Measurements from ENCODE around the gene ACSM6. TPM values are rescaled to one million over a fixed set of nuclear protein-coding genes. Genes with fewer than 3 reads are reported as not detected.

ACSM6 gene
- total RNA-seq, 1 donor, result not detected

DNA sequence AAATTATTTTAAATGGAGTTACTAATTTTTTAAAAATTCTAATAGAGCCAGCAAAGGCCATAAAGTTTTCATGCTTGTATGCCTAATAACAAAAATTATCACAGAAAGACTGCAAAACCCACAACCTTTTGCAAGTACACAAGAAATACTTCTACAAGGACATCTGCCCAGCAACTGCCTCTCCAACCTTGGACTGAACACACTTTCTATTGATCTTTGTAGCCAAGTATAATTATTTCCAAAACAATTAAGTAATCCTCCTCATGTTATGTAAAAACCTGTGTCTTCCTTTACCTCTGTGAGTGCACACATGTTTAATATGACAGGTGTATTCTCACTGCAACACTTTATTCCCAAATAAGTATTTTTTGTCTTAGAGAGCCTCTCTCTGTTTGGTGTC is 16.6 kb upstream of the ACSM6 start:
- H3K4me3 ChIP-seq (ENCODE audit: low read depth, low read length), result no peak overlapping the region
- no peak for DNase-seq (ENCODE audit: low read depth)
- TF ChIP-seq, protein P1, sequence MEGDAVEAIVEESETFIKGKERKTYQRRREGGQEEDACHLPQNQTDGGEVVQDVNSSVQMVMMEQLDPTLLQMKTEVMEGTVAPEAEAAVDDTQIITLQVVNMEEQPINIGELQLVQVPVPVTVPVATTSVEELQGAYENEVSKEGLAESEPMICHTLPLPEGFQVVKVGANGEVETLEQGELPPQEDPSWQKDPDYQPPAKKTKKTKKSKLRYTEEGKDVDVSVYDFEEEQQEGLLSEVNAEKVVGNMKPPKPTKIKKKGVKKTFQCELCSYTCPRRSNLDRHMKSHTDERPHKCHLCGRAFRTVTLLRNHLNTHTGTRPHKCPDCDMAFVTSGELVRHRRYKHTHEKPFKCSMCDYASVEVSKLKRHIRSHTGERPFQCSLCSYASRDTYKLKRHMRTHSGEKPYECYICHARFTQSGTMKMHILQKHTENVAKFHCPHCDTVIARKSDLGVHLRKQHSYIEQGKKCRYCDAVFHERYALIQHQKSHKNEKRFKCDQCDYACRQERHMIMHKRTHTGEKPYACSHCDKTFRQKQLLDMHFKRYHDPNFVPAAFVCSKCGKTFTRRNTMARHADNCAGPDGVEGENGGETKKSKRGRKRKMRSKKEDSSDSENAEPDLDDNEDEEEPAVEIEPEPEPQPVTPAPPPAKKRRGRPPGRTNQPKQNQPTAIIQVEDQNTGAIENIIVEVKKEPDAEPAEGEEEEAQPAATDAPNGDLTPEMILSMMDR (IDR thresholded peaks at IDR 0.05; ENCODE audit: insufficient read depth, low read length), result no peak

DNA sequence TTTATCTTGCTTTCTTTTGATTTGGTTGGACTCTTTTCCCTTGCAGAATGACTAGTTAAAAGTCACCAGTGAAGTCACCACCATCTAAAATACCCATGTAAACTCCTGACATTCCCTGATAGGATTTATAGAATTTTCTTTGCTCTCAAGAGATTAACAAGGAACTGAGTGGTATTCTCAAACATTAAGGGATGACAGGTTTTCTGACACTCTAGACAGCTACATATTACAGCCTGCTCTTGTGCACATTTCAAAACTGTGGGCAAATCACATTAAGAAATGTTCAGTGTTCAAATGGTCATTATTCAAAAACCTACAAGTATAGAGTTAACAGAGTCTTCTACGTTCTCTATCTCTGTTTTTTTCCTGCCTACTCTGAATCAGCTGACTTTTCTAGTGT is 15.8 kb upstream of the ACSM6 start:
- no peak overlapping the region for H3K4me3 ChIP-seq (ENCODE audit: low read depth, low read length)
- TF ChIP-seq, protein P1 (IDR thresholded peaks at IDR 0.05; ENCODE audit: insufficient read depth, low read length), result no peak
- DNase-seq (ENCODE audit: low read depth), result no peak

DNA sequence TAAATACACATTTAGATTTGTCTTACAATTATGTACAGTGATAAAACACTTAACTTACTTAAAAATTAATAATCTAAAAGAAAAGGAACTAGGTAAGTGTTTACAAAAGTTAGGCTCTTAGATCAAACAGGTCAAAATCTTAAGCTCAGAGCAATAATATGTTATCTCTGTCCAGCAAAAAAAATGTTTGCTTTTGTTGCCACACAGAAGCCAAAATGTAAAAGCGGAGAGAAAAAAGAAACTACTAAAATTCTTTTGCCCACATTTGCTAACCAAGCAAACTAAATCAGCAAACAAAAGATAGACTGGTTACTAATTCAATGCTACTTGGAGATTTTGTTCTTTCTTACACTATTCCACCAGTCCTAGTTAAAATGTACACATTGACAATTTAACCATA is 15.2 kb upstream of the ACSM6 start:
- H3K4me3 ChIP-seq (ENCODE audit: low read depth, low read length), result no peak overlapping the region
- no peak for DNase-seq (ENCODE audit: low read depth)
- TF ChIP-seq, protein P1 (IDR thresholded peaks at IDR 0.05; ENCODE audit: insufficient read depth, low read length), result no peak

DNA sequence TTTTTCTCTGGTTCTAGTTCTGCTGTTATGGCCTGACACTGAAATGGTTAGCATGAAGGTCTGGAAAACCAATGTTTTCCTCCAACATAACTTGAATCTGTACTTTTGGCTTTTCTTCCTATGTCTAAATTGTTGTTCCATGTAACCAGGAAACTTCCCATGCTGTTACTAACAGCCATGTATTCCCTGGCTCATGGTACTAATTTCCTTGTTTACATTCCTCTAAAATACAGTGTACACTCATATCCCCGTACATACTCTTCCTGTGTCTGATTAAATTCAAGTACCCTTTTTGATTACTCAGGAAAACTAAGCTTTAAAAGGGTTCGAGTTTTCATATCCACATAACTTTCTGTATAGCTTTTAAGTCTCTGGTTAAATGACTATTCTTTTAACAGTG is 12.3 kb upstream of the ACSM6 start:
- no peak for DNase-seq (ENCODE audit: low read depth)
- TF ChIP-seq, protein P1 (IDR thresholded peaks at IDR 0.05; ENCODE audit: insufficient read depth, low read length), result no peak
- no peak overlapping the region for H3K4me3 ChIP-seq (ENCODE audit: low read depth, low read length)

DNA sequence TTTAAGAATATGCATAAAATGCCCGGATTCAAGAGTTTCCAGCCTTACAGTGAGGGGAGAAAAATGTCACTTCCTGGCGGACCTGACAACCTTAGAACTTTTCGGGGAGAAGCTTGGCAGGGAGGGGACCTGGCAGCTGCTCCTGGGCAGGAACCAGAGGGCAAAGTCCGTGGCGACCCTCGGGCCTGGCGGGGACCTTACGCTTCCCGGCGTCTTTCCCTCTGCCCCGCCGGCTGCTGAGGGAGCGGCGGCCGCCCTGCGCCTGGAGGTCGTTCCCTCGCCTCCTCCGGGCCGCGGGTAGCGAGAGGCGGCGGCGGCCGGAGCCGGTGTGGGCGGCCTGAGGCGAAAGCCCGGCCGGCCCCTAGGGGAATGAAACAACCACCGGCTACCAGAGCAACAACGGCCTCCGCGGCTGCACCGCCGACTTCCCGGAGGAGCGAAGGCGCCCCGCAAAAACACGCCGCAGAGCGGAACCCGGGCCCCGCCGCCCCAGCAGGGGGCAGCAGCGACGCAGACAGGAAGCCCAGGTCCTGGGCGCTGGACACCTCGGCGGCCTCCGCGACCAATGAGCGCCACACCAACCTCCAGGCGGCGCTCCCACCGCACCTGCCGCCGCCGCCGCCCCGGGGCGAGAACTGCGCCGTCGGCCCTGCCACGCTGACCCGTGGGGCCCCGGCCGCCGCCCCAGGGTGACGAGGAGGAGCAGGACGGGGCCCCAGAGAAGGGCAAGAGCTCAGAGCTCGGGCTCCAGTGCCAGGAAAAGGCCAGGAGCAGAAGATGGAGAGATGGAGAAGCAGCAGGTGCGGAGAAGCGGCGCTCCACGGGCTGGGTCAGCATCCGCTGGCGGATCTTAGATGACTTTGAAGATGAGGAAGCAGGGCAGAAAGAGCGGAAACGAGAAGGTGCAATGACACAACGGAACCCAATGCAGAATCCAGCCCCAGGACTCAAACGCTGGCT is 10.5 kb upstream of the ACSM6 start:
- peak; percentile 68 for DNase-seq (ENCODE audit: low read depth)
- peak overlapping the region; percentile 70 for H3K4me3 ChIP-seq (ENCODE audit: low read depth, low read length)
- TF ChIP-seq, protein P1 (IDR thresholded peaks at IDR 0.05; ENCODE audit: insufficient read depth, low read length), result peak; percentile 80

DNA sequence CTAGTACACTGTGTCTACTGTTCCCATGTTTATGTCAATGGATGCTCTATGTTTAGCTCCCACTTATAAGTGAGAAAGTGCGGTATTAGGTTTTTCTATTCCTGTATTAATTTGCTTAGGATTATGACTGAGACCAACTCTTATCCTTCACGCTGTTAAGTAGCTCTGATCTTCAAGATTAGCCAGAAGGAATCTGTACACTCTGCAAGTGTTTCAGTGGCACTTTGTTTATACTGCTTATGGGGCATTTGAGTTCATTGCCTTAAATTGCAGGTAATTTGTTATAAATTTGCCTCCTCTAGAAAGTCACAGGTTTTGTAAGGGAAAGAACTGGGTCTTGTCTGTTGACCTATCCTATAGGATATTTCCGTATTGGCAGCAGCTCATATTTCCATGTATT is 6.4 kb upstream of the ACSM6 start:
- no peak overlapping the region for H3K4me3 ChIP-seq (ENCODE audit: low read depth, low read length)
- no peak for DNase-seq (ENCODE audit: low read depth)
- TF ChIP-seq, protein P1 (IDR thresholded peaks at IDR 0.05; ENCODE audit: insufficient read depth, low read length), result no peak
